Gastroesophageal sphincter (tissue), 4 donors: ENCODE measurements around the gene CECR2. TPM values are rescaled to one million over a fixed set of nuclear protein-coding genes. Genes with fewer than 3 reads are reported as not detected.

ENCODE experiments used
- ATAC-seq: fragments of 150-250 bp; one replicate; pipeline ENCODE4 v1.9.1; 2016; ENCODE audit warnings: mild to moderate bottlenecking, moderate library complexity
- H3K27ac ChIP-seq, 4 donors: fragments of 200-600 bp; sonication (generic) in 3 of 4; 1 replicate in 3 of 4; 2 replicates in 1 of 4; pipeline ENCODE4 v1.5.1; 2016 to 2019
- H3K27me3 ChIP-seq: fragments of 200-600 bp; sonication (generic); one replicate; pipeline ENCODE4 v1.5.1; 2019
- H3K36me3 ChIP-seq, 2 donors: fragments of 200-600 bp; sonication (generic); one replicate each; pipeline ENCODE4 v1.5.1; 2019; ENCODE audit warnings: control low read depth in 1 of 2
- H3K4me1 ChIP-seq, 3 donors: fragments of 200-600 bp; sonication (generic); 1 replicate in 2 of 3; 2 replicates in 1 of 3; pipeline ENCODE4 v1.5.1; 2016 to 2019; ENCODE audit warnings: control low read depth in 2 of 3
- H3K4me3 ChIP-seq, 2 donors: fragments of 200-600 bp; sonication (generic); one replicate each; pipeline ENCODE4 v1.5.1; 2019; ENCODE audit warnings: mild to moderate bottlenecking in 1 of 2, moderate library complexity in 1 of 2
- H3K9me3 ChIP-seq, 3 donors: fragments of 200-600 bp; sonication (generic); one replicate each; pipeline ENCODE4 v1.5.1; 2017 to 2019; ENCODE audit warnings: control low read depth in 2 of 3
- EP300 ChIP-seq: sonication (generic); formaldehyde crosslinking; IDR thresholded peaks from one replicate; pipeline ENCODE4 v1.6.1; 2017; ENCODE audit warnings: antibody characterized with exemption, mild to moderate bottlenecking
- POLR2A ChIP-seq, 2 donors: fragments of 450-650 bp; IDR thresholded peaks; one replicate each; pipeline ENCODE4 v1.6.1; 2017; ENCODE audit warnings: antibody characterized with exemption in 2 of 2, mild to moderate bottlenecking in 2 of 2, moderate library complexity in 1 of 2
- POLR2AphosphoS5 ChIP-seq: sonication (generic); formaldehyde crosslinking; IDR thresholded peaks from one replicate; pipeline ENCODE4 v1.6.1; 2017; ENCODE audit warnings: antibody characterized with exemption
- WGBS, 2 donors: methylation state at CpG; one replicate each; pipeline ENCODE4 v1.1.5; 2018; ENCODE audit warnings: low coverage in 1 of 2; 5-methylcytosine and 5-hydroxymethylcytosine counted together
- total RNA-seq, 4 donors: library from RNA; depleted of rRNA; stranded (reverse); fragments of >200 nt; gene quantifications; one replicate each; pipeline ENCODE4 v1.1.0, GENCODE V29; 2016
- TF ChIP-seq, protein P1 (sequence below), 4 experiments: fragments of 200-600 bp in 2 of 4; fragments of 450-650 bp in 2 of 4; sonication (generic) in 1 of 4; IDR thresholded peaks; one replicate each; pipeline ENCODE4 v1.5.1; 2017 to 2019; ENCODE audit warnings: antibody characterized with exemption in 4 of 4, mild to moderate bottlenecking in 2 of 4, moderate library complexity in 2 of 4

The CECR2 gene
- total RNA-seq, 4 donors from 2014 or later = 0.72 to 1.7 (median 1.2) TPM

DNA sequence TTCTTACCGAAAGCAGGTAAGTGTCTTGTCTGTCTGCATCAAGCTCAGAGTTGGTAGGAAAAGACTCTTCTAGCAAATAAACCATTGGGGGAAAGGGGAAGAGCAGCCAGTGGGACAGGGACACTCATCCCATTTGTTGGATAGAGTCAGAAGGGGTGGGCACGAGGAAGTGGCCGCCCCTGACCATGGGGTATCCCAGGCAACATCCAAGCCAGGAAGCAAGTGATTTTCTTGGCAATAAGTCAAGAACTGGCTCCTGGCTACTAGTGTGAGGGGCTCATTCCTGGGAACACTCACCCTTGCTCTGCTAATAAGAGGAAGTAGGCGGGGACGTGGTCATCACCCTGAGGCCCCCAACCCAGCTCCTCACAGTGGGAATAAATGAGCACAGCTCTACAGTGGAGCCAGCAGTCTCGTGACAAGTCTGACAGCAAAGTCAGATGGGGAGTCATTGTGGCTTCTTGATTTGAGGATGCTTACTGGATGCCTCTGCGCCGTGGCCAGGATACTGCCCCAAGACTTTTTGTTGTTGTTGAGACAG lies 200.8 kb downstream of the CECR2 start:
- ATAC-seq = no peak
- Histone ChIP-seq H3K4me1 (peaks cover 15 to 33% (median 23%) of the 10 kb centered on the region in 3 donors), H3K27ac (peak overlapping the region; percentile 90 to 97 (median 92)), H3K36me3 (no peaks in the 10 kb centered on the region), H3K4me3 (peak overlapping the region in 1 of 2 donors; percentile 43), H3K9me3 (no peaks in the 10 kb centered on the region), H3K27me3 (no peaks in the 10 kb centered on the region)
- 0 to 30% methylated on average over 2 to 3 of the region's 8 CpGs for WGBS, 2 donors
- TF ChIP-seq, protein P1, sequence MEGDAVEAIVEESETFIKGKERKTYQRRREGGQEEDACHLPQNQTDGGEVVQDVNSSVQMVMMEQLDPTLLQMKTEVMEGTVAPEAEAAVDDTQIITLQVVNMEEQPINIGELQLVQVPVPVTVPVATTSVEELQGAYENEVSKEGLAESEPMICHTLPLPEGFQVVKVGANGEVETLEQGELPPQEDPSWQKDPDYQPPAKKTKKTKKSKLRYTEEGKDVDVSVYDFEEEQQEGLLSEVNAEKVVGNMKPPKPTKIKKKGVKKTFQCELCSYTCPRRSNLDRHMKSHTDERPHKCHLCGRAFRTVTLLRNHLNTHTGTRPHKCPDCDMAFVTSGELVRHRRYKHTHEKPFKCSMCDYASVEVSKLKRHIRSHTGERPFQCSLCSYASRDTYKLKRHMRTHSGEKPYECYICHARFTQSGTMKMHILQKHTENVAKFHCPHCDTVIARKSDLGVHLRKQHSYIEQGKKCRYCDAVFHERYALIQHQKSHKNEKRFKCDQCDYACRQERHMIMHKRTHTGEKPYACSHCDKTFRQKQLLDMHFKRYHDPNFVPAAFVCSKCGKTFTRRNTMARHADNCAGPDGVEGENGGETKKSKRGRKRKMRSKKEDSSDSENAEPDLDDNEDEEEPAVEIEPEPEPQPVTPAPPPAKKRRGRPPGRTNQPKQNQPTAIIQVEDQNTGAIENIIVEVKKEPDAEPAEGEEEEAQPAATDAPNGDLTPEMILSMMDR (IDR thresholded peaks at IDR 0.05) = no peak
- no peak for TF ChIP-seq POLR2AphosphoS5
- TF ChIP-seq EP300 = no peak
- no peak for TF ChIP-seq POLR2A (IDR thresholded peaks at IDR 0.05)

DNA sequence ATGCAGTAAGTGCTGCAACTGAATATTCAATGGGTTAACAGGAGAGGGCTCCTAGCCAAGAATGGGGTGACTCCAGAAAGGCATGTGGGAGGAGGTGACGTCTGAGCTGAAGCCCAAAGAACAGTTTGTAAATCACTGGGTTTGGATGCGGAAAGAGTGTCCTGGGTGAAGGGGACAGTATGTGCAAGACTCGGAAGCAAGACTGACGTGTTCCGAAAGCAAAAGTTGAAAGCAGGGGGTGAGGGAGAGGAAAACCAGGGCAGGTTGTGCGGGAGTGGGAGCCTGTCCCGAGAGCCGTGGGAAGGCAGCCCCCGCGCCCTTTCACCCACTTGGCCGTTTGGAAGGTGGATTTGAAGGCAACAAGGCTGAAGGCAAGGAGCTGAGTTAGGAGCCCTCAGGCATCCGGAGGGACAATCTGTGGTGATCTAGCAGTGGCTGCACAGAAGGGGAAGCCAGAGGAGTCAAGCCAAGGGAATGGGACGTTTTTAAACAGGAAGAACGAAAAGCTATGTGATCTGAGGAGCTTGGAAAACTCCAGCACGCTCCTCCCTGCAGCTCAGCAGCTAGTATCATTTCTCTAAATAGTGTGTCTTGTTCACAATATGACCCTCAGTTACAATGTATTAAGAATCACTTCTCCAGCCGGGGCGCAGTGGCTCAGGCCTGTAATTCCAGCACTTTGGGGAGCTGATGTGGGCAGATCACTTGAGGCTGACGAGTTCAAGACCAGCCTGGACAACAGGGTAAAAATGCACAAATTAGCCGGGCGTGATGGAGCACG lies 201.8 kb downstream of the CECR2 start:
- H3K4me3 ChIP-seq = peak overlapping the region; percentile 17 to 43

DNA sequence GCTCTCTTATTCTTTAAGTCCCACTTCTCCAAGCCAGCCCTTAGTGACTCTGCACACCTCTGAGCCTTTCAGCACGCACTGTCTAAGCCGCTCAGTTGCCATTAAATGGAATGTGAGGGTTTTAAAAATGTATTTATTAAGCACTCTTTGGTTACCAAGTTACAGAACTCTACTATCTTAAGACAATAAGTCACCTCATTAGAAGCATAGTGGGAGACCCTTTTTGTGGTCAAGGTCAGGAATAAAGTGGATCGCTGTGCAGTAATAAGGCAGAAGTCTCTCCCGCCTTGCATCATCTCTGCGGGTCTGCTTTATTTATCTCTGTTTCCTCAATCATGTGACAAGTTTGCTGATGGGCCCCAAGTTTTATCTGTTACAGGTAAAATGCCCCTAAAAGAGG lies 205.9 kb downstream of the CECR2 start:
- H3K36me3 ChIP-seq = no peaks in the 10 kb centered on the region
- H3K27ac ChIP-seq = no peak overlapping the region
- peaks cover 10 to 32% (median 14%) of the 10 kb centered on the region in 3 donors for H3K4me1 ChIP-seq
- no peaks in the 10 kb centered on the region for H3K27me3 ChIP-seq
- no peaks in the 10 kb centered on the region for H3K9me3 ChIP-seq
- 64 to 88% methylated on average over 2 to 5 of the region's 5 CpGs for WGBS, 2 donors
- no peak overlapping the region for H3K4me3 ChIP-seq
- no peak for ATAC-seq
- TF ChIP-seq POLR2AphosphoS5 (no peak), EP300 (no peak), POLR2A (IDR thresholded peaks at IDR 0.05) (no peak)
- TF ChIP-seq, protein P1 (IDR thresholded peaks at IDR 0.05) = no peak

More for the DNA sequence above, 201.8 kb downstream of the CECR2 start:
- H3K27ac ChIP-seq = peak overlapping the region; percentile 90 to 97 (median 92)
- TF ChIP-seq, protein P1 (IDR thresholded peaks at IDR 0.05) = no peak
- peak; percentile 99 for TF ChIP-seq POLR2AphosphoS5
- TF ChIP-seq EP300 = peak; percentile 99
- TF ChIP-seq POLR2A (IDR thresholded peaks at IDR 0.05) = peak; percentile 31 to 36
- H3K9me3 ChIP-seq = no peaks in the 10 kb centered on the region
- H3K36me3 ChIP-seq = no peaks in the 10 kb centered on the region
- ATAC-seq = peak; percentile 97
- peaks cover 15 to 33% (median 23%) of the 10 kb centered on the region in 3 donors for H3K4me1 ChIP-seq
- no peaks in the 10 kb centered on the region for H3K27me3 ChIP-seq
- WGBS, 2 donors = 9 to 11% methylated on average over 15 to 19 of the region's 21 CpGs

DNA sequence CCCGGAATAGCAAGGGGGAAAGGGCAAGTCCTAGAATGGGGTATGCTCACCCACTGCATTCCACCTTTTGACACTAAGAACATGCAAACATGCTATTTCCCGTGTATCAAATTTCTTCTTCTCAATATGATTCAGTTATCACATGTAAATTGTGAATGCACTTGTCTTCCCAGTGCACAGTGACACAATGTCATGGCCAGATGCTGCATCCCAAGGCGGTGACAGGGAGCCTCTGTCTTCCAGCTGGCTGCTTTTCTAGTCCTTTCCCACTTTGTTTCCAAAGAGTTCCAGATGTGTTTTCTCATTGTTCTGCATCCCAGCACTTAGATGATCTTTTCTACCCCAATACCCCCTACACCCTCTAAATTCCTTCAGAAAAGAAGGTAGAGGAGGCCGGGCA lies 206.4 kb downstream of the CECR2 start:
- H3K4me1 ChIP-seq = peaks cover 7 to 27% (median 10%) of the 10 kb centered on the region in 3 donors
- H3K27ac ChIP-seq = no peak overlapping the region
- ATAC-seq = no peak
- H3K4me3 ChIP-seq = no peak overlapping the region
- TF ChIP-seq, protein P1 (IDR thresholded peaks at IDR 0.05) = no peak
- TF ChIP-seq POLR2A (IDR thresholded peaks at IDR 0.05) = no peak
- TF ChIP-seq POLR2AphosphoS5 = no peak
- no peak for TF ChIP-seq EP300
- H3K27me3 ChIP-seq = no peaks in the 10 kb centered on the region
- 72 to 74% methylated on average over 2 to 4 of the region's 4 CpGs for WGBS, 2 donors
- H3K36me3 ChIP-seq = no peaks in the 10 kb centered on the region
- H3K9me3 ChIP-seq = no peaks in the 10 kb centered on the region
